SK-N-SH treated with all-trans-retinoic acid at 6 μM for 48 hours (cell line): ENCODE measurements around the gene INSYN1.

Experiments
- ARNTL ChIP-seq: fragments of 450-650 bp; formaldehyde crosslinking; IDR thresholded peaks from 2 replicates; pipeline ENCODE4 v1.5.0; 2020; ENCODE audit warnings: low read depth, mild to moderate bottlenecking, moderate library complexity, borderline replicate concordance
- BACH2 ChIP-seq: fragments of 250-450 bp; sonication (Bioruptor Pico); IDR thresholded peaks from 2 replicates; pipeline ENCODE4 v1.9.0; 2021; ENCODE audit warnings: mild to moderate bottlenecking, borderline replicate concordance
- CSDC2 ChIP-seq: fragments of 250-450 bp; sonication (Bioruptor Pico); IDR thresholded peaks from 2 replicates; pipeline ENCODE4 v1.5.0; 2020; ENCODE audit warnings: mild to moderate bottlenecking, moderate library complexity
- GLIS3 ChIP-seq: fragments of 250-450 bp; sonication (Bioruptor Pico); IDR thresholded peaks from 2 replicates; pipeline ENCODE4 v1.5.0; 2020; ENCODE audit warnings: mild to moderate bottlenecking, moderate library complexity
- OSR1 ChIP-seq: fragments of 250-450 bp; sonication (Bioruptor Pico); IDR thresholded peaks from 2 replicates; pipeline ENCODE4 v1.8.0; 2022; ENCODE audit warnings: moderate library complexity, mild to moderate bottlenecking, inconsistent platforms
- POU6F1 ChIP-seq: fragments of 250-450 bp; sonication (Bioruptor Pico); IDR thresholded peaks from 2 replicates; pipeline ENCODE4 v1.8.0; 2021; ENCODE audit warnings: low read depth, mild to moderate bottlenecking, moderate library complexity, borderline replicate concordance
- PPARA ChIP-seq: fragments of 250-450 bp; sonication (Bioruptor Pico); IDR thresholded peaks from 2 replicates; pipeline ENCODE4 v1.5.0; 2020; ENCODE audit warnings: mild to moderate bottlenecking, borderline replicate concordance
- RARB ChIP-seq: fragments of 250-450 bp; sonication (Bioruptor Pico); IDR thresholded peaks from 2 replicates; pipeline ENCODE4 v1.8.0; 2021; ENCODE audit warnings: mild to moderate bottlenecking, moderate library complexity
- TOX ChIP-seq: fragments of 250-450 bp; sonication (Bioruptor Pico); IDR thresholded peaks from 2 replicates; pipeline ENCODE4 v1.8.0; 2021; ENCODE audit warnings: mild to moderate bottlenecking, moderate library complexity, borderline replicate concordance
- ZFP3 ChIP-seq: fragments of 250-450 bp; sonication (Bioruptor Pico); IDR thresholded peaks from 2 replicates; pipeline ENCODE4 v1.5.0; 2020; ENCODE audit warnings: mild to moderate bottlenecking, moderate library complexity
- ZNF565 ChIP-seq: fragments of 450-650 bp; formaldehyde crosslinking; conservative IDR thresholded peaks from 2 replicates; pipeline ENCODE4 v1.5.0; 2020; ENCODE audit warnings: low read depth, mild to moderate bottlenecking, moderate library complexity
- TF ChIP-seq, protein P1 (sequence below): fragments of 250-450 bp; sonication (Bioruptor Pico); IDR thresholded peaks from 2 replicates; pipeline ENCODE4 v1.5.1; 2020; ENCODE audit warnings: low read depth, mild to moderate bottlenecking, moderate library complexity
- TF ChIP-seq, protein P2 (sequence below): fragments of 250-450 bp; sonication (Bioruptor Pico); IDR thresholded peaks from 2 replicates; pipeline ENCODE4 v1.8.0; 2020; ENCODE audit warnings: mild to moderate bottlenecking, moderate library complexity, borderline replicate concordance

GRCh38 chr15:73718694-73719093, 34.5 kb downstream of the INSYN1 start:
- TF ChIP-seq, protein P1, sequence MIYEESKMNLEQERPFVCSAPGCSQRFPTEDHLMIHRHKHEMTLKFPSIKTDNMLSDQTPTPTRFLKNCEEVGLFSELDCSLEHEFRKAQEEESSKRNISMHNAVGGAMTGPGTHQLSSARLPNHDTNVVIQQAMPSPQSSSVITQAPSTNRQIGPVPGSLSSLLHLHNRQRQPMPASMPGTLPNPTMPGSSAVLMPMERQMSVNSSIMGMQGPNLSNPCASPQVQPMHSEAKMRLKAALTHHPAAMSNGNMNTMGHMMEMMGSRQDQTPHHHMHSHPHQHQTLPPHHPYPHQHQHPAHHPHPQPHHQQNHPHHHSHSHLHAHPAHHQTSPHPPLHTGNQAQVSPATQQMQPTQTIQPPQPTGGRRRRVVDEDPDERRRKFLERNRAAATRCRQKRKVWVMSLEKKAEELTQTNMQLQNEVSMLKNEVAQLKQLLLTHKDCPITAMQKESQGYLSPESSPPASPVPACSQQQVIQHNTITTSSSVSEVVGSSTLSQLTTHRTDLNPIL (CRISPR knock-in tag), result no peak
- TF ChIP-seq PPARA (CRISPR knock-in tag) (no peak), RARB (CRISPR knock-in tag) (no peak), OSR1 (no peak), ZFP3 (CRISPR knock-in tag) (no peak), BACH2 (CRISPR knock-in tag) (no peak), ARNTL (no peak), POU6F1 (CRISPR knock-in tag) (no peak), TOX (CRISPR knock-in tag) (no peak), CSDC2 (CRISPR knock-in tag) (no peak), GLIS3 (CRISPR knock-in tag) (no peak), ZNF565 (CRISPR knock-in tag) (no peak)
- TF ChIP-seq, protein P2, sequence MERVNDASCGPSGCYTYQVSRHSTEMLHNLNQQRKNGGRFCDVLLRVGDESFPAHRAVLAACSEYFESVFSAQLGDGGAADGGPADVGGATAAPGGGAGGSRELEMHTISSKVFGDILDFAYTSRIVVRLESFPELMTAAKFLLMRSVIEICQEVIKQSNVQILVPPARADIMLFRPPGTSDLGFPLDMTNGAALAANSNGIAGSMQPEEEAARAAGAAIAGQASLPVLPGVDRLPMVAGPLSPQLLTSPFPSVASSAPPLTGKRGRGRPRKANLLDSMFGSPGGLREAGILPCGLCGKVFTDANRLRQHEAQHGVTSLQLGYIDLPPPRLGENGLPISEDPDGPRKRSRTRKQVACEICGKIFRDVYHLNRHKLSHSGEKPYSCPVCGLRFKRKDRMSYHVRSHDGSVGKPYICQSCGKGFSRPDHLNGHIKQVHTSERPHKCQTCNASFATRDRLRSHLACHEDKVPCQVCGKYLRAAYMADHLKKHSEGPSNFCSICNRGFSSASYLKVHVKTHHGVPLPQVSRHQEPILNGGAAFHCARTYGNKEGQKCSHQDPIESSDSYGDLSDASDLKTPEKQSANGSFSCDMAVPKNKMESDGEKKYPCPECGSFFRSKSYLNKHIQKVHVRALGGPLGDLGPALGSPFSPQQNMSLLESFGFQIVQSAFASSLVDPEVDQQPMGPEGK (CRISPR knock-in tag), result no peak
